Smooth muscle cell (in vitro differentiated cells): ENCODE data around the gene KCNK10. TPM values are rescaled to one million over a fixed set of nuclear protein-coding genes. Genes with fewer than 3 reads are reported as not detected.

Experiments used
- DNase-seq: peaks from one replicate; lab custom pipeline; 2025; ENCODE audit not compliant: unreplicated experiment; lab: John Stamatoyannopoulos, UW
- H2AFZ ChIP-seq: fragments of 200-600 bp; sonication (generic); 2 replicates; pipeline ENCODE4 v1.6.0; 2016; ENCODE audit warnings: antibody characterized with exemption, low read depth, mild to moderate bottlenecking
- H3F3A ChIP-seq: fragments of 200-600 bp; sonication (generic); 2 replicates; pipeline ENCODE4 v1.6.0; 2017; ENCODE audit warnings: antibody characterized with exemption, low read depth
- H3K27ac ChIP-seq: fragments of 200-600 bp; sonication (generic); 2 replicates; pipeline ENCODE4 v1.5.1; 2016; ENCODE audit warnings: low read depth, mild to moderate bottlenecking
- H3K27me3 ChIP-seq: fragments of 200-600 bp; sonication (generic); 2 replicates; pipeline ENCODE4 v1.6.1; 2016; ENCODE audit warnings: low read depth, mild to moderate bottlenecking
- H3K36me3 ChIP-seq: fragments of 200-600 bp; sonication (generic); 2 replicates; pipeline ENCODE4 v1.5.1; 2016; ENCODE audit warnings: low read depth
- H3K4me1 ChIP-seq: fragments of 200-600 bp; sonication (generic); 2 replicates; pipeline ENCODE4 v1.5.1; 2016; ENCODE audit warnings: low read depth
- H3K4me2 ChIP-seq: fragments of 200-600 bp; sonication (generic); 2 replicates; pipeline ENCODE4 v1.6.0; 2016; ENCODE audit warnings: mild to moderate bottlenecking
- H3K4me3 ChIP-seq: fragments of 200-600 bp; sonication (generic); 2 replicates; pipeline ENCODE4 v1.5.1; 2016; ENCODE audit warnings: mild to moderate bottlenecking
- H3K79me2 ChIP-seq: fragments of 200-600 bp; sonication (generic); 2 replicates; pipeline ENCODE4 v1.6.0; 2016; ENCODE audit warnings: low read depth, mild to moderate bottlenecking
- H3K9ac ChIP-seq: fragments of 200-600 bp; sonication (generic); 2 replicates; pipeline ENCODE4 v1.6.0; 2016; ENCODE audit warnings: low read depth
- H3K9me3 ChIP-seq: fragments of 200-600 bp; sonication (generic); replicated peaks from 2 replicates; pipeline ENCODE4 v1.5.1; 2016; ENCODE audit warnings: low read depth
- H4K20me1 ChIP-seq: fragments of 200-600 bp; sonication (generic); 2 replicates; pipeline ENCODE4 v1.6.0; 2016; ENCODE audit warnings: low read depth
- CTCF ChIP-seq: fragments of 200-600 bp; sonication (generic); IDR thresholded peaks from 2 replicates; pipeline ENCODE4 v1.5.1; 2017; ENCODE audit warnings: borderline replicate concordance, mild to moderate bottlenecking, antibody characterized with exemption; ENCODE audit not compliant: insufficient read depth, poor library complexity, severe bottlenecking
- WGBS: methylation state at CpG from one replicate; pipeline ENCODE4 v1.1.7; 2016; ENCODE audit warnings: low lambda C conversion rate; 5-methylcytosine and 5-hydroxymethylcytosine counted together
- polyA plus RNA-seq: library from polyadenylated mRNA; unstranded; fragments of >200 nt; fragmentation: Nextera tagmentation; extraction: Ambion mirVana; gene quantifications from 2 replicates; pipeline ENCODE4 v1.2.1, GENCODE V29; 2016
- total RNA-seq: library from RNA; depleted of rRNA; stranded (reverse); fragments of >200 nt; gene quantifications from 2 replicates; pipeline ENCODE4 v1.2.3, GENCODE V29; 2014

Gene KCNK10
- total and polyA plus RNA-seq, 2 experiments from 2014 or later, result not detected

GRCh38 chr14:88272390-88273269 is 50.4 kb downstream of the KCNK10 start:
- no peaks in the 10 kb centered on the region for H4K20me1 ChIP-seq
- TF ChIP-seq CTCF, result no peak
- H3K4me2 ChIP-seq, result no peak overlapping the region
- no peaks in the 10 kb centered on the region for H3F3A ChIP-seq
- H2AFZ ChIP-seq, result no peak overlapping the region
- peaks cover 4% of the 10 kb centered on the region for H3K27me3 ChIP-seq
- H3K36me3 ChIP-seq, result no peaks in the 10 kb centered on the region
- H3K9me3 ChIP-seq, result no peaks in the 10 kb centered on the region
- H3K9ac ChIP-seq, result no peak overlapping the region
- DNase-seq, result no peak
- 84% methylated on average over 10 of the region's 10 CpGs for WGBS
- H3K4me3 ChIP-seq, result no peak overlapping the region
- no peak overlapping the region for H3K27ac ChIP-seq
- no peaks in the 10 kb centered on the region for H3K4me1 ChIP-seq
- no peaks in the 10 kb centered on the region for H3K79me2 ChIP-seq

GRCh38 chr14:88271205-88271604 is 51.9 kb downstream of the KCNK10 start:
- no peaks in the 10 kb centered on the region for H4K20me1 ChIP-seq
- H3K27ac ChIP-seq, result no peak overlapping the region
- no peaks in the 10 kb centered on the region for H3K36me3 ChIP-seq
- no peak overlapping the region for H3K4me2 ChIP-seq
- 90% methylated on average over 2 of the region's 2 CpGs for WGBS
- H3K4me3 ChIP-seq, result no peak overlapping the region
- no peak for TF ChIP-seq CTCF
- H3K9me3 ChIP-seq, result no peaks in the 10 kb centered on the region
- no peak for DNase-seq
- H3K79me2 ChIP-seq, result no peaks in the 10 kb centered on the region
- no peaks in the 10 kb centered on the region for H3K4me1 ChIP-seq
- no peak overlapping the region for H3K9ac ChIP-seq
- H2AFZ ChIP-seq, result no peak overlapping the region
- peaks cover 4% of the 10 kb centered on the region for H3K27me3 ChIP-seq
- H3F3A ChIP-seq, result no peaks in the 10 kb centered on the region

- Histone ChIP-seq H3F3A (no peaks in the 10 kb centered on the region), H3K9me3 (no peaks in the 10 kb centered on the region), H3K27me3 (peaks cover 4% of the 10 kb centered on the region), H3K9ac (no peak overlapping the region), H3K36me3 (no peaks in the 10 kb centered on the region), H4K20me1 (no peaks in the 10 kb centered on the region), H3K4me2 (no peak overlapping the region), H3K27ac (no peak overlapping the region), H3K4me1 (no peaks in the 10 kb centered on the region), H2AFZ (no peak overlapping the region), H3K79me2 (no peaks in the 10 kb centered on the region), H3K4me3 (no peak overlapping the region)
- TF ChIP-seq CTCF, result no peak
- whole genome bisulfite sequencing, result 69% methylated on average over 6 of the region's 6 CpGs
- no peak for DNase-seq
Observed at GRCh38 chr14:88270776-88271175, 52.3 kb downstream of the KCNK10 start.
